OCI-LY1 (cell line): ENCODE measurements around the gene GDF9.

Experiments used
- H2AFZ ChIP-seq: fragments of 200-600 bp; sonication (generic), shearing (Covaris generic); 2 replicates; pipeline ENCODE4 v1.6.0; 2014; ENCODE audit warnings: antibody characterized with exemption, mild to moderate bottlenecking, low read length
- H3F3A ChIP-seq: fragments of 200-600 bp; sonication (generic), shearing (Covaris generic); 2 replicates; pipeline ENCODE4 v1.6.0; 2014; ENCODE audit warnings: mild to moderate bottlenecking, antibody characterized with exemption, low read length, moderate library complexity; ENCODE audit not compliant: insufficient read depth
- H3K27ac ChIP-seq: fragments of 200-600 bp; sonication (generic); 2 replicates; pipeline ENCODE4 v1.5.1; 2014; ENCODE audit warnings: low read length, mixed run types, mild to moderate bottlenecking, low read depth; ENCODE audit not compliant: poor library complexity, severe bottlenecking
- H3K27me3 ChIP-seq: fragments of 200-600 bp; sonication (generic); 2 replicates; pipeline ENCODE4 v1.6.0; 2014; ENCODE audit warnings: antibody characterized with exemption, mild to moderate bottlenecking, low read length, moderate library complexity; ENCODE audit not compliant: insufficient read depth
- H3K36me3 ChIP-seq: fragments of 200-600 bp; sonication (generic); 2 replicates; pipeline ENCODE4 v1.6.1; 2014; ENCODE audit warnings: mild to moderate bottlenecking, antibody characterized with exemption, low read length, moderate library complexity, mixed read lengths; ENCODE audit not compliant: insufficient read depth
- H3K4me1 ChIP-seq: fragments of 200-600 bp; sonication (generic); 2 replicates; pipeline ENCODE4 v1.5.1; 2014; ENCODE audit warnings: mild to moderate bottlenecking, low read length, moderate library complexity; ENCODE audit not compliant: insufficient read depth, severe bottlenecking
- H3K4me2 ChIP-seq: fragments of 200-600 bp; sonication (generic), shearing (Covaris generic); 2 replicates; pipeline ENCODE4 v1.6.1; 2014; ENCODE audit warnings: low read length
- H3K4me3 ChIP-seq: fragments of 200-600 bp; sonication (generic); 2 replicates; pipeline ENCODE4 v1.5.1; 2014; ENCODE audit warnings: low read length, low read depth, mild to moderate bottlenecking, mixed read lengths; ENCODE audit not compliant: poor library complexity, severe bottlenecking
- H3K79me2 ChIP-seq: fragments of 200-600 bp; shearing (Covaris generic); 2 replicates; pipeline ENCODE4 v1.6.1; 2016; ENCODE audit warnings: mixed run types, low read length, mixed read lengths; ENCODE audit not compliant: insufficient read depth
- H3K9ac ChIP-seq: fragments of 200-600 bp; sonication (generic), shearing (Covaris generic); 2 replicates; pipeline ENCODE4 v1.6.1; 2014; ENCODE audit warnings: mild to moderate bottlenecking, low read length, mixed read lengths
- H3K9me2 ChIP-seq: fragments of 200-600 bp; sonication (generic), shearing (Covaris generic); 2 replicates; pipeline ENCODE4 v1.6.1; 2014; ENCODE audit warnings: low read depth, mild to moderate bottlenecking, low read length, mixed read lengths
- H3K9me3 ChIP-seq: fragments of 200-600 bp; shearing (Covaris generic); 2 replicates; pipeline ENCODE4 v1.6.1; 2014; ENCODE audit warnings: low read length, mixed read lengths
- H4K20me1 ChIP-seq: fragments of 200-600 bp; sonication (generic), shearing (Covaris generic); 2 replicates; pipeline ENCODE4 v1.6.0; 2016; ENCODE audit warnings: mild to moderate bottlenecking, low read length; ENCODE audit not compliant: insufficient read depth
- EZH2 ChIP-seq: fragments of 200-600 bp; sonication (generic), shearing (Covaris generic); IDR thresholded peaks from 2 replicates; pipeline ENCODE4 v1.8.0; 2017; ENCODE audit warnings: borderline replicate concordance, mixed run types, mild to moderate bottlenecking, antibody characterized with exemption, low read length, moderate library complexity, mixed read lengths
- TF ChIP-seq, protein P1 (sequence below): fragments of 200-600 bp; sonication (generic), shearing (Covaris generic); IDR thresholded peaks from 2 replicates; pipeline ENCODE4 v1.5.1; 2017; ENCODE audit warnings: mild to moderate bottlenecking, antibody characterized with exemption, low read length, moderate library complexity, mixed read lengths

GDF9 gene

GRCh38 chr5:132836852-132837251, 29.4 kb downstream of the GDF9 start:
- Histone ChIP-seq H3K27ac (no peak overlapping the region), H4K20me1 (no peaks in the 10 kb centered on the region), H3K36me3 (no peaks in the 10 kb centered on the region), H3K27me3 (no peaks in the 10 kb centered on the region), H3F3A (no peaks in the 10 kb centered on the region), H3K9me2 (no peaks in the 10 kb centered on the region), H2AFZ (no peak overlapping the region), H3K9me3 (no peaks in the 10 kb centered on the region), H3K4me1 (no peaks in the 10 kb centered on the region), H3K9ac (no peak overlapping the region), H3K79me2 (no peaks in the 10 kb centered on the region), H3K4me3 (no peak overlapping the region), H3K4me2 (no peak overlapping the region)
- no peak for TF ChIP-seq EZH2
- TF ChIP-seq, protein P1, sequence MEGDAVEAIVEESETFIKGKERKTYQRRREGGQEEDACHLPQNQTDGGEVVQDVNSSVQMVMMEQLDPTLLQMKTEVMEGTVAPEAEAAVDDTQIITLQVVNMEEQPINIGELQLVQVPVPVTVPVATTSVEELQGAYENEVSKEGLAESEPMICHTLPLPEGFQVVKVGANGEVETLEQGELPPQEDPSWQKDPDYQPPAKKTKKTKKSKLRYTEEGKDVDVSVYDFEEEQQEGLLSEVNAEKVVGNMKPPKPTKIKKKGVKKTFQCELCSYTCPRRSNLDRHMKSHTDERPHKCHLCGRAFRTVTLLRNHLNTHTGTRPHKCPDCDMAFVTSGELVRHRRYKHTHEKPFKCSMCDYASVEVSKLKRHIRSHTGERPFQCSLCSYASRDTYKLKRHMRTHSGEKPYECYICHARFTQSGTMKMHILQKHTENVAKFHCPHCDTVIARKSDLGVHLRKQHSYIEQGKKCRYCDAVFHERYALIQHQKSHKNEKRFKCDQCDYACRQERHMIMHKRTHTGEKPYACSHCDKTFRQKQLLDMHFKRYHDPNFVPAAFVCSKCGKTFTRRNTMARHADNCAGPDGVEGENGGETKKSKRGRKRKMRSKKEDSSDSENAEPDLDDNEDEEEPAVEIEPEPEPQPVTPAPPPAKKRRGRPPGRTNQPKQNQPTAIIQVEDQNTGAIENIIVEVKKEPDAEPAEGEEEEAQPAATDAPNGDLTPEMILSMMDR, result no peak

DNA sequence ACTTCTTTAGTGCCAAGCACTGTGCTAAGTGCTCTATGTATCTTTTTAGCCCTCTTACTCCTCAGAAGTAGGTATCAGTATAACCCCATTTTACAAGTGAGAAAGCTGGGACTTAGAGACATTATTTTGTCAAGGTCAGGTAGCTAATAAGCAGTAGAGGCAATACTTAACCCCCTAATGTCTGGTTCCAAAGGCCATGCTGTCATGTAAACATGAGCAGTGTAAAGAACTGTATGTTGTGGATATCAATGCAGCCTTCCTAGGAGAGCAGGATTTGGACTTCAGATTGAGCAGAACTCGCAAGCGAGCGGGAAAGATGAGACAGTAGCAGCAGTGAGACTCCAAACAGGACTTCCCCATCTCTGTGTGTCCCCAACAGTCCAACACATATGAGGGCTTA, 32.2 kb downstream of the GDF9 start:
- Histone ChIP-seq H3K27me3 (no peaks in the 10 kb centered on the region), H3K79me2 (no peaks in the 10 kb centered on the region), H2AFZ (no peak overlapping the region), H3K4me1 (peaks cover 5% of the 10 kb centered on the region), H3K9me2 (no peaks in the 10 kb centered on the region), H4K20me1 (no peaks in the 10 kb centered on the region), H3K36me3 (no peaks in the 10 kb centered on the region), H3F3A (no peaks in the 10 kb centered on the region), H3K27ac (no peak overlapping the region), H3K9ac (no peak overlapping the region), H3K4me3 (no peak overlapping the region), H3K4me2 (no peak overlapping the region), H3K9me3 (no peaks in the 10 kb centered on the region)
- TF ChIP-seq, protein P1, result no peak
- no peak for TF ChIP-seq EZH2

- no peak overlapping the region for H3K4me3 ChIP-seq
- no peak overlapping the region for H2AFZ ChIP-seq
- H3F3A ChIP-seq, result no peaks in the 10 kb centered on the region
- no peak for TF ChIP-seq EZH2
- TF ChIP-seq, protein P1, result no peak
- no peaks in the 10 kb centered on the region for H4K20me1 ChIP-seq
- H3K4me2 ChIP-seq, result no peak overlapping the region
- H3K9me2 ChIP-seq, result no peaks in the 10 kb centered on the region
- no peak overlapping the region for H3K9ac ChIP-seq
- H3K27ac ChIP-seq, result no peak overlapping the region
- no peaks in the 10 kb centered on the region for H3K79me2 ChIP-seq
- no peaks in the 10 kb centered on the region for H3K27me3 ChIP-seq
- no peaks in the 10 kb centered on the region for H3K9me3 ChIP-seq
- H3K4me1 ChIP-seq, result peaks cover 5% of the 10 kb centered on the region
- no peaks in the 10 kb centered on the region for H3K36me3 ChIP-seq
Observed at GRCh38 chr5:132832612-132833011, 33.7 kb downstream of the GDF9 start.
